Measurements from ENCODE around the gene PMEPA1. TPM values are rescaled to one million over a fixed set of nuclear protein-coding genes. Genes with fewer than 3 reads are reported as not detected.

PMEPA1 gene
- total RNA-seq, 1 donor from 2014 or later, result 56.8 TPM

DNA sequence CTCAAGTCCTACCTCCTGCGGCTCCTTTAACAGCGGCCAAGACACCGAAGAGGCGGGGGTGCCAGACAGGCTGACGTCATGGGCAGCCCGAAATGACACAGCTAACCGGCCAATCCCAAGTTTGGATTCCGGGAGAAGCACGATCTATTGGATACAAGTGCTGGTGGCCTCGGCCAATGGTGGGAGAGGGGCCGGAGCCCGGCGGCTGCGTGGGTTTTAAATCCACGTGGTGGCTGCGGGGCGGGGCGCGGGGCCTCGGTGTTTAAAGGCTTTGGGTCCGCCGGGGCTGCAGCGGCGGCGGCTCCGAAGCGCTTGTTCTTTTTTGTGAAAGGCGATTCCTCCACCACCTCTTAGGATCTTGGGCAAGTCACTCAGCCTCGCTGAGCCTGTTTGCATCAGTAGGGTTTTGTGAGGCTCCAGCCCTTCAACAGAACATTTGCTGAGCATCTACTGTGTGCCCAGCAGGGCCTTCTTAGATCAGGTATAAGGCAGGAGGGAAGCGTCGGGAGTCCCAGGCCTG, 8.7 kb upstream of the PMEPA1 start:
- intact Hi-C loops (cut with DNase I), result loop anchor here (1.0 to 10.0 kb wide), 3 partner anchors 30 to 429 kb away; no protein-coding TSS in a partner anchor
- H3K4me3 ChIP-seq, result peak overlapping the region; percentile 38 to 44
- TF ChIP-seq, protein P1, sequence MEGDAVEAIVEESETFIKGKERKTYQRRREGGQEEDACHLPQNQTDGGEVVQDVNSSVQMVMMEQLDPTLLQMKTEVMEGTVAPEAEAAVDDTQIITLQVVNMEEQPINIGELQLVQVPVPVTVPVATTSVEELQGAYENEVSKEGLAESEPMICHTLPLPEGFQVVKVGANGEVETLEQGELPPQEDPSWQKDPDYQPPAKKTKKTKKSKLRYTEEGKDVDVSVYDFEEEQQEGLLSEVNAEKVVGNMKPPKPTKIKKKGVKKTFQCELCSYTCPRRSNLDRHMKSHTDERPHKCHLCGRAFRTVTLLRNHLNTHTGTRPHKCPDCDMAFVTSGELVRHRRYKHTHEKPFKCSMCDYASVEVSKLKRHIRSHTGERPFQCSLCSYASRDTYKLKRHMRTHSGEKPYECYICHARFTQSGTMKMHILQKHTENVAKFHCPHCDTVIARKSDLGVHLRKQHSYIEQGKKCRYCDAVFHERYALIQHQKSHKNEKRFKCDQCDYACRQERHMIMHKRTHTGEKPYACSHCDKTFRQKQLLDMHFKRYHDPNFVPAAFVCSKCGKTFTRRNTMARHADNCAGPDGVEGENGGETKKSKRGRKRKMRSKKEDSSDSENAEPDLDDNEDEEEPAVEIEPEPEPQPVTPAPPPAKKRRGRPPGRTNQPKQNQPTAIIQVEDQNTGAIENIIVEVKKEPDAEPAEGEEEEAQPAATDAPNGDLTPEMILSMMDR (IDR thresholded peaks at IDR 0.05), result no peak
- no peaks in the 10 kb centered on the region for H3K36me3 ChIP-seq
- DNase-seq (ENCODE audit: low spot score in 2 of 2), result peak; percentile 95 to 99
- H3K9me3 ChIP-seq, result no peaks in the 10 kb centered on the region
- peak overlapping the region; percentile 52 to 53 for H3K27ac ChIP-seq
- peaks cover 30 to 54% of the 10 kb centered on the region in 2 donors for H3K4me1 ChIP-seq
- no peaks in the 10 kb centered on the region for H3K27me3 ChIP-seq

GRCh38 chr20:57717797-57718196, 8.0 kb upstream of the PMEPA1 start:
- no peak overlapping the region for H3K4me3 ChIP-seq
- intact Hi-C loops (cut with DNase I), result loop anchor here (1.0 to 10.0 kb wide), 3 partner anchors 31 to 430 kb away; no protein-coding TSS in a partner anchor
- no peaks in the 10 kb centered on the region for H3K36me3 ChIP-seq
- TF ChIP-seq, protein P1 (IDR thresholded peaks at IDR 0.05), result no peak
- peaks cover 35 to 62% of the 10 kb centered on the region in 2 donors for H3K4me1 ChIP-seq
- no peak for DNase-seq (ENCODE audit: low spot score in 2 of 2)
- H3K9me3 ChIP-seq, result no peaks in the 10 kb centered on the region
- no peaks in the 10 kb centered on the region for H3K27me3 ChIP-seq
- H3K27ac ChIP-seq, result peak overlapping the region; percentile 94 to 97

DNA sequence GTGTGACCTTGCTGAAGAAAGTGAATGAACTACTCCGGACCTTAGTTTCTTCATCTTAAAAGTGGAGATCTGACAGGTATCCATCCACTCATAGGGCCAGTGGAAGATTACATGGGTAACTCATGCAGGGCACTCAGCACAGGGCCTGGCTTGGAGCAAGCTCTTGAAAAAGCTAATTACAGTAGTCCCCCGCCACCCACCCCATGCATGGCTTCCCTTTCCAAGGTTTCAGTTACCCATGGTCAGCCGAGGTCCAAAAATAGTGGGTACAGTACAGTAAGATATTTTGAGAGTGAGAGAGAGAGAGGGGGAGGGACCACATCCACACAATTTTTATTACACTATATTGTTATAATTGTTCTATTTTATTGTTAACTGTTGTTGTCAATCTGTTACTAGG, 7.1 kb upstream of the PMEPA1 start:
- H3K4me1 ChIP-seq, result peaks cover 39 to 71% of the 10 kb centered on the region in 2 donors
- intact Hi-C loops (cut with DNase I), result loop anchor here (5.0 to 10.0 kb wide), 2 partner anchors 272 to 430 kb away; no protein-coding TSS in a partner anchor
- H3K27ac ChIP-seq, result peak overlapping the region; percentile 94 to 97
- DNase-seq (ENCODE audit: low spot score in 2 of 2), result no peak
- no peaks in the 10 kb centered on the region for H3K9me3 ChIP-seq
- H3K4me3 ChIP-seq, result no peak overlapping the region
- no peaks in the 10 kb centered on the region for H3K36me3 ChIP-seq
- no peaks in the 10 kb centered on the region for H3K27me3 ChIP-seq
- TF ChIP-seq, protein P1 (IDR thresholded peaks at IDR 0.05), result no peak

DNA sequence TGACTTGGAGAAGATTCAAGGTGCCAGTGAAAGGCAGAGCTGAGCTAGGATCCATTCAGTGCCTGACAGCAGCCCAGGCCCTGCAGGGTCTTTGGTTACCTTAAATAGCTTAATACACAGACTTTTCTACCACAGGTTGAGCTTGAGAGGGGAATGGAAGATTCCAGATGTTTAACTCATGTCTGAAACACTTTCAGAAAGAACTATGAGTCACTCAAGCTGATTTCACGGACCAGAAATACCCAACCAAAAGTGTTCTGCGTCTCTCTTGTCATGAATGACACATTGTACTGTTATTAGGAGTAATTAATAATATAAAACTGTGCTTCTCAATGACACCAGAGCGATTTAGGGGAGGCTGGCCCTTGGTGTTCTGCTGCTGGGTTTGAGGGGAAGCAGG, 6.4 kb upstream of the PMEPA1 start:
- Histone ChIP-seq H3K27ac (peak overlapping the region; percentile 94 to 97), H3K4me1 (peaks cover 43 to 78% of the 10 kb centered on the region in 2 donors), H3K36me3 (no peaks in the 10 kb centered on the region), H3K27me3 (no peaks in the 10 kb centered on the region), H3K4me3 (no peak overlapping the region), H3K9me3 (no peaks in the 10 kb centered on the region)
- TF ChIP-seq, protein P1 (IDR thresholded peaks at IDR 0.05), result no peak
- no peak for DNase-seq (ENCODE audit: low spot score in 2 of 2)
- intact Hi-C loops (cut with DNase I), result loop anchor here (5.0 to 10.0 kb wide), 2 partner anchors 271 to 431 kb away; no protein-coding TSS in a partner anchor

GRCh38 chr20:57715268-57715904, 5.6 kb upstream of the PMEPA1 start:
- intact Hi-C loops (cut with DNase I), result loop anchor here (5.0 to 10.0 kb wide), 2 partner anchors 271 to 432 kb away; no protein-coding TSS in a partner anchor

More at GRCh38 chr20:57715268-57715904, 5.6 kb upstream of the PMEPA1 start:
- Histone ChIP-seq H3K4me3 (no peak overlapping the region), H3K27me3 (no peaks in the 10 kb centered on the region), H3K27ac (peak overlapping the region; percentile 94 to 97), H3K9me3 (no peaks in the 10 kb centered on the region), H3K4me1 (peaks cover 43 to 82% of the 10 kb centered on the region in 2 donors), H3K36me3 (no peaks in the 10 kb centered on the region)
- no peak for DNase-seq (ENCODE audit: low spot score in 2 of 2)
- TF ChIP-seq, protein P1 (IDR thresholded peaks at IDR 0.05), result no peak
